Smooth muscle cell (in vitro differentiated cells): ENCODE results near the gene PEAK3. TPM values are rescaled to one million over a fixed set of nuclear protein-coding genes. Genes with fewer than 3 reads are reported as not detected.

Experiments used
- DNase-seq: peaks from one replicate; lab custom pipeline; 2025; ENCODE audit not compliant: unreplicated experiment; lab: John Stamatoyannopoulos, UW
- H2AFZ ChIP-seq: fragments of 200-600 bp; sonication (generic); 2 replicates; pipeline ENCODE4 v1.6.0; 2016; ENCODE audit warnings: antibody characterized with exemption, low read depth, mild to moderate bottlenecking
- H3F3A ChIP-seq: fragments of 200-600 bp; sonication (generic); 2 replicates; pipeline ENCODE4 v1.6.0; 2017; ENCODE audit warnings: antibody characterized with exemption, low read depth
- H3K27ac ChIP-seq: fragments of 200-600 bp; sonication (generic); 2 replicates; pipeline ENCODE4 v1.5.1; 2016; ENCODE audit warnings: low read depth, mild to moderate bottlenecking
- H3K27me3 ChIP-seq: fragments of 200-600 bp; sonication (generic); 2 replicates; pipeline ENCODE4 v1.6.1; 2016; ENCODE audit warnings: low read depth, mild to moderate bottlenecking
- H3K36me3 ChIP-seq: fragments of 200-600 bp; sonication (generic); 2 replicates; pipeline ENCODE4 v1.5.1; 2016; ENCODE audit warnings: low read depth
- H3K4me1 ChIP-seq: fragments of 200-600 bp; sonication (generic); 2 replicates; pipeline ENCODE4 v1.5.1; 2016; ENCODE audit warnings: low read depth
- H3K4me2 ChIP-seq: fragments of 200-600 bp; sonication (generic); 2 replicates; pipeline ENCODE4 v1.6.0; 2016; ENCODE audit warnings: mild to moderate bottlenecking
- H3K4me3 ChIP-seq: fragments of 200-600 bp; sonication (generic); 2 replicates; pipeline ENCODE4 v1.5.1; 2016; ENCODE audit warnings: mild to moderate bottlenecking
- H3K79me2 ChIP-seq: fragments of 200-600 bp; sonication (generic); 2 replicates; pipeline ENCODE4 v1.6.0; 2016; ENCODE audit warnings: low read depth, mild to moderate bottlenecking
- H3K9ac ChIP-seq: fragments of 200-600 bp; sonication (generic); 2 replicates; pipeline ENCODE4 v1.6.0; 2016; ENCODE audit warnings: low read depth
- H3K9me3 ChIP-seq: fragments of 200-600 bp; sonication (generic); replicated peaks from 2 replicates; pipeline ENCODE4 v1.5.1; 2016; ENCODE audit warnings: low read depth
- H4K20me1 ChIP-seq: fragments of 200-600 bp; sonication (generic); 2 replicates; pipeline ENCODE4 v1.6.0; 2016; ENCODE audit warnings: low read depth
- CTCF ChIP-seq: fragments of 200-600 bp; sonication (generic); IDR thresholded peaks from 2 replicates; pipeline ENCODE4 v1.5.1; 2017; ENCODE audit warnings: borderline replicate concordance, mild to moderate bottlenecking, antibody characterized with exemption; ENCODE audit not compliant: insufficient read depth, poor library complexity, severe bottlenecking
- WGBS: methylation state at CpG from one replicate; pipeline ENCODE4 v1.1.7; 2016; ENCODE audit warnings: low lambda C conversion rate; 5-methylcytosine and 5-hydroxymethylcytosine counted together
- polyA plus RNA-seq: library from polyadenylated mRNA; unstranded; fragments of >200 nt; fragmentation: Nextera tagmentation; extraction: Ambion mirVana; gene quantifications from 2 replicates; pipeline ENCODE4 v1.2.1, GENCODE V29; 2016
- total RNA-seq: library from RNA; depleted of rRNA; stranded (reverse); fragments of >200 nt; gene quantifications from 2 replicates; pipeline ENCODE4 v1.2.3, GENCODE V29; 2014

PEAK3 gene
- total and polyA plus RNA-seq, 2 experiments from 2014 or later: 0.71 TPM; not detected in 1

- Histone ChIP-seq H3F3A (peaks cover 6% of the 10 kb centered on the region), H3K27me3 (no peaks in the 10 kb centered on the region), H3K4me2 (no peak overlapping the region), H3K27ac (no peak overlapping the region), H3K4me1 (no peaks in the 10 kb centered on the region), H3K4me3 (no peak overlapping the region), H3K36me3 (no peaks in the 10 kb centered on the region), H3K79me2 (peaks cover 14% of the 10 kb centered on the region), H3K9me3 (no peaks in the 10 kb centered on the region), H2AFZ (no peak overlapping the region), H3K9ac (no peak overlapping the region), H4K20me1 (peaks cover 25% of the 10 kb centered on the region)
- WGBS: 97% methylated on average over 45 of the region's 45 CpGs
- no peak for TF ChIP-seq CTCF
- no peak for DNase-seq
These were observed 52.6 kb downstream of the PEAK3 start for GRCh38 chr19:2229103-2230032.

DNA sequence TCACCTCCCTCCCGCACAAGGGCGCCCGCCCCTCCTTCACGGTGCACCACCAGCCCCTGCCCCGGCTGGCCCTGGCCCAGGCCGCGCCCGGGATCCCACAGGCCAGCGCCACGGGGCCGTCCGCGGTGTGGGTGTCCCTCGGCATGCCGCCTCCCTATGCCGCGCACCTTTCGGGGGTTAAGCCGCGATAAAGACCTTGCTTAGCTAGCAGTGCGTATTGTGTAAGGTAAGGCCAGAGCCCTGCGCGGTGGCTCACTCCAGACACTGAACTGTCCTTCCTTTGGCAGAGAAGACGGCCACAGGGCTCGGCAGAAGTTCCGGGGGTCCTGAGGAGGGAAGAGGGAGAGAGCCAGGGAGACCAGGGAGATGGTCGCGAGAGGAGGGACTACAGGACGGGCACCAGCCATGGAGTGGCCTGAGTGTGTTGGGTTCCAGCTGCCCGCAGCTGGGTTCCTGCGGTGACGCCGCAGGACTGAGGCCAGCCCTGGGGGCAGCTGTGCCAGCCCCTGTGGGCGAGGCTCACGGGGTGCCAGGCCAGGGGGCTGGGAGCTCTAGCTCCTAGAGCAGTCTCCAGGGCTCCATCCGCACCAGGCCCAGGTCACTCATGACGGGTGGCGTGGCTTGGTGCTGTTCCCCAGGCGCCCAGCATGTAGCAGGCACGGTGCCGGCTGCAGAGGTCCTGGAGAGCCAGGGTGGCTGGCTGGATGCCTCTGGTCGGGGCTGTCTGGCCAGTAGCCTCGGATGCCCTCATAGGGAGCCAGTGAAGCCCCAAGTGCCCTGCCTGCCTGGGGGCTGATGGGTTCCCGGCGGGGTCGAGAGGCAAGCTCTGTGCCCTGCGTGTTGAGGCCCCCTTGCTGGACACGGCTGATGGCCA, 53.6 kb downstream of the PEAK3 start:
- Histone ChIP-seq H4K20me1 (peaks cover 25% of the 10 kb centered on the region), H3K4me3 (no peak overlapping the region), H3K9me3 (no peaks in the 10 kb centered on the region), H3K4me2 (no peak overlapping the region), H2AFZ (no peak overlapping the region), H3K79me2 (peaks cover 4% of the 10 kb centered on the region), H3K4me1 (no peaks in the 10 kb centered on the region), H3K27me3 (no peaks in the 10 kb centered on the region), H3K36me3 (no peaks in the 10 kb centered on the region), H3K9ac (no peak overlapping the region), H3F3A (peaks cover 6% of the 10 kb centered on the region), H3K27ac (no peak overlapping the region)
- no peak for DNase-seq
- TF ChIP-seq CTCF: no peak
- 96% methylated on average over 36 of the region's 48 CpGs for WGBS

GRCh38 chr19:2227415-2228156, 54.4 kb downstream of the PEAK3 start:
- Histone ChIP-seq H3K27ac (no peak overlapping the region), H3K4me1 (no peaks in the 10 kb centered on the region), H3K79me2 (no peaks in the 10 kb centered on the region), H3K4me3 (no peak overlapping the region), H4K20me1 (peaks cover 22% of the 10 kb centered on the region), H3K4me2 (no peak overlapping the region), H3K36me3 (no peaks in the 10 kb centered on the region), H3K9me3 (no peaks in the 10 kb centered on the region), H3F3A (peaks cover 6% of the 10 kb centered on the region), H2AFZ (no peak overlapping the region), H3K27me3 (no peaks in the 10 kb centered on the region), H3K9ac (no peak overlapping the region)
- no peak for DNase-seq
- no peak for TF ChIP-seq CTCF
- over 99% methylated on average over 24 of the region's 67 CpGs for WGBS
